HepG2 (cell line): ENCODE data around the gene MXD3.

ENCODE experiments used
- ATF2 ChIP-seq: sonication (generic); formaldehyde crosslinking; IDR thresholded peaks from 2 replicates; pipeline ENCODE4 v1.4.0; 2020; ENCODE audit warnings: missing genetic modification reagents
- CTCF ChIP-seq: sonication (generic); formaldehyde crosslinking; IDR thresholded peaks from 2 replicates; pipeline ENCODE4 v1.5.0; 2020; ENCODE audit warnings: mild to moderate bottlenecking, missing genetic modification reagents, moderate library complexity
- ETV6 ChIP-seq: sonication (generic); formaldehyde crosslinking; conservative IDR thresholded peaks from 2 replicates; pipeline ENCODE4 v1.4.0; 2020; ENCODE audit warnings: missing genetic modification reagents
- GABPA ChIP-seq, 2 experiments: IDR thresholded peaks; 2 replicates each; pipeline ENCODE4 v1.6.1; 2011 to 2016; ENCODE audit warnings: low read depth in 2 of 2, low read length in 1 of 2, missing biosample characterization in 1 of 2, missing genetic modification characterization in 1 of 2
- MAZ ChIP-seq, 2 experiments: sonication (generic) in 1 of 2; formaldehyde crosslinking in 1 of 2; IDR thresholded peaks; 2 replicates each; pipeline versions ENCODE4 v1.5.0 to v1.6.1; 2012 to 2020; ENCODE audit warnings: low read depth in 2 of 2, mild to moderate bottlenecking in 2 of 2, borderline replicate concordance in 1 of 2, improper control_type of control experiment in 1 of 2, low read length in 1 of 2, missing genetic modification reagents in 1 of 2, moderate library complexity in 1 of 2
- NFIC ChIP-seq: IDR thresholded peaks from 2 replicates; pipeline ENCODE4 v1.6.1; 2012; ENCODE audit warnings: mild to moderate bottlenecking, low read length, inconsistent platforms
- POLR2A ChIP-seq, 2 experiments: IDR thresholded peaks; 2 replicates each; pipeline ENCODE4 v1.6.1; 2011; ENCODE audit warnings: low read depth in 2 of 2, low read length in 2 of 2, mild to moderate bottlenecking in 1 of 2, moderate library complexity in 1 of 2; ENCODE audit not compliant: insufficient read depth in 1 of 2
- SP1 ChIP-seq, 2 experiments: fragments of 450-650 bp in 1 of 2; sonication (generic) in 1 of 2; formaldehyde crosslinking in 1 of 2; IDR thresholded peaks; 2 replicates each; pipeline versions ENCODE4 v1.4.0 to v1.6.1; 2016 to 2020; ENCODE audit warnings: missing genetic modification reagents in 1 of 2
- SSRP1 ChIP-seq: IDR thresholded peaks from 2 replicates; pipeline ENCODE4 v1.6.1; 2016; ENCODE audit warnings: control low read depth
- TBL1XR1 ChIP-seq: fragments of 150-350 bp; IDR thresholded peaks from 2 replicates; pipeline ENCODE4 v1.6.1; 2014; ENCODE audit warnings: borderline replicate concordance, low read length; ENCODE audit not compliant: partially characterized antibody
- TRIM24 ChIP-seq: sonication (generic); formaldehyde crosslinking; IDR thresholded peaks from 2 replicates; pipeline ENCODE4 v1.8.0; 2022; ENCODE audit warnings: mild to moderate bottlenecking, missing genetic modification reagents
- ZBTB14 ChIP-seq: sonication (generic); formaldehyde crosslinking; IDR thresholded peaks from 2 replicates; pipeline ENCODE4 v1.4.0; 2020; ENCODE audit warnings: missing genetic modification reagents
- ZNF232 ChIP-seq: sonication (generic); formaldehyde crosslinking; IDR thresholded peaks from 2 replicates; pipeline ENCODE4 v1.4.0; 2020; ENCODE audit warnings: missing genetic modification reagents, borderline replicate concordance
- ZNF547 ChIP-seq: sonication (generic); formaldehyde crosslinking; IDR thresholded peaks from 2 replicates; pipeline ENCODE4 v1.5.1; 2020; ENCODE audit warnings: mild to moderate bottlenecking, missing genetic modification reagents

- TF ChIP-seq POLR2A (IDR thresholded peaks at IDR 0.05; ENCODE audit: insufficient read depth in 1 of 2, low read depth in 2 of 2, low read length in 2 of 2) (no peak), NFIC (no peak), TRIM24 (no peak), ATF2 (CRISPR knock-in tag) (no peak), ZBTB14 (CRISPR knock-in tag) (no peak), ETV6 (CRISPR knock-in tag) (no peak), ZNF232 (CRISPR knock-in tag) (no peak), SP1 (IDR thresholded peaks at IDR 0.05) (no peak), SP1 (CRISPR knock-in tag; IDR thresholded peaks at IDR 0.05) (no peak), MAZ (IDR thresholded peaks at IDR 0.05; ENCODE audit: borderline replicate concordance, low read depth, low read length) (no peak), MAZ (CRISPR knock-in tag; IDR thresholded peaks at IDR 0.05; ENCODE audit: low read depth) (no peak), ZNF547 (no peak), TBL1XR1 (no peak), CTCF (CRISPR knock-in tag) (no peak), GABPA (IDR thresholded peaks at IDR 0.05; ENCODE audit: low read depth, low read length) (no peak), GABPA (CRISPR knock-in tag; IDR thresholded peaks at IDR 0.05; ENCODE audit: low read depth) (no peak), SSRP1 (no peak)
These were observed 19.5 kb upstream of the MXD3 start for GRCh38 chr5:177330991-177331842.
